H1 (cell line): Measurements from ENCODE around the gene HS3ST5. TPM values are rescaled to one million over a fixed set of nuclear protein-coding genes. Genes with fewer than 3 reads are reported as not detected.

ENCODE experiments used
- CTCF ChIA-PET: fragments of 300-600 bp; sonication (Branson Sonifier 250); formaldehyde crosslinking; loops from one replicate; lab custom pipeline; 2021; ENCODE audit not compliant: partially characterized antibody; lab: Charles Lee
- POLR2A ChIA-PET: fragments of 300-600 bp; sonication (Branson Sonifier 250); formaldehyde crosslinking; loops from one replicate; lab custom pipeline; 2021; ENCODE audit warnings: inconsistent platforms; ENCODE audit not compliant: partially characterized antibody; lab: Charles Lee
- DNase-seq, 2 experiments: peaks; one replicate each; pipeline versions ENCODE4 v3.0.0 to v3.0.0-alpha.2; 2010 to 2022; ENCODE audit warnings: low spot score in 2 of 2, low read depth in 1 of 2, mixed read lengths in 1 of 2
- FAIRE-seq: peaks from 2 replicates; lab custom pipeline; 2011; peaks lifted over from hg19 to GRCh38; lab: Jason Lieb, UNC
- H2AFZ ChIP-seq: 2 replicates; pipeline ENCODE4 v1.8.1; 2012; ENCODE audit warnings: low read length, inconsistent platforms
- H2AK5ac ChIP-seq: 2 replicates; pipeline ENCODE4 v1.6.1; 2013; ENCODE audit warnings: low read depth, low read length
- H2BK120ac ChIP-seq: replicated peaks from 2 replicates; pipeline ENCODE3; 2013; ENCODE audit warnings: low read depth, low read length, inconsistent platforms
- H2BK12ac ChIP-seq: 2 replicates; pipeline ENCODE4 v1.6.1; 2013; ENCODE audit warnings: low read depth, low read length
- H2BK15ac ChIP-seq: 2 replicates; pipeline ENCODE4 v1.6.1; 2013; ENCODE audit warnings: low read length
- H2BK20ac ChIP-seq: 2 replicates; pipeline ENCODE4 v1.6.1; 2013; ENCODE audit warnings: low read length
- H2BK5ac ChIP-seq: 2 replicates; pipeline ENCODE4 v1.6.1; 2013; ENCODE audit warnings: low read depth, low read length
- H3K14ac ChIP-seq: 2 replicates; pipeline ENCODE4 v1.6.1; 2013; ENCODE audit warnings: inconsistent platforms; ENCODE audit not compliant: insufficient read length
- H3K18ac ChIP-seq: 2 replicates; pipeline ENCODE4 v1.6.1; 2013; ENCODE audit warnings: low read length; ENCODE audit errors: extremely low read depth
- H3K23ac ChIP-seq: 2 replicates; pipeline ENCODE4 v1.6.1; 2013; ENCODE audit warnings: inconsistent platforms; ENCODE audit not compliant: insufficient read length
- H3K23me2 ChIP-seq: 2 replicates; pipeline ENCODE4 v1.6.1; 2013; ENCODE audit warnings: low read depth, low read length
- H3K27ac ChIP-seq: 2 replicates; pipeline ENCODE4 v1.6.1; 2011; ENCODE audit warnings: low read depth, low read length, inconsistent platforms
- H3K27me3 ChIP-seq, 4 experiments: replicated peaks in 1 of 4; 1 replicate in 1 of 4; 2 replicates in 3 of 4; pipeline versions ENCODE4 v1.6.1 to v1.8.1; 2011 to 2013; ENCODE audit warnings: low read length in 3 of 4, mild to moderate bottlenecking in 3 of 4, inconsistent platforms in 2 of 4, mixed read lengths in 2 of 4, moderate library complexity in 1 of 4; ENCODE audit not compliant: control insufficient read depth in 3 of 4, insufficient read depth in 3 of 4; ENCODE audit errors: extremely low read depth in 1 of 4
- H3K36me3 ChIP-seq, 4 experiments: 2 replicates each; pipeline versions ENCODE4 v1.6.1 to v1.8.1; 2011 to 2013; ENCODE audit warnings: mild to moderate bottlenecking in 4 of 4, low read length in 3 of 4, moderate library complexity in 2 of 4, control low read depth in 1 of 4, inconsistent platforms in 1 of 4; ENCODE audit not compliant: insufficient read depth in 4 of 4, control insufficient read depth in 2 of 4
- H3K4ac ChIP-seq: replicated peaks from 2 replicates; pipeline ENCODE3; 2013; ENCODE audit warnings: low read length, low read depth, mixed read lengths, inconsistent platforms; ENCODE audit not compliant: insufficient read length
- H3K4me1 ChIP-seq, 4 experiments: replicated peaks in 1 of 4; 1 replicate in 1 of 4; 2 replicates in 3 of 4; pipeline versions ENCODE4 v1.6.1 to v1.8.1; 2011 to 2013; ENCODE audit warnings: low read length in 3 of 4, inconsistent platforms in 2 of 4, mixed read lengths in 1 of 4; ENCODE audit not compliant: insufficient read depth in 4 of 4, control insufficient read depth in 3 of 4
- H3K4me2 ChIP-seq, 2 experiments: 2 replicates each; pipeline versions ENCODE4 v1.6.1 to v1.8.1; 2011 to 2013; ENCODE audit warnings: low read depth in 2 of 2, low read length in 2 of 2, control low read depth in 1 of 2, inconsistent platforms in 1 of 2, mild to moderate bottlenecking in 1 of 2; ENCODE audit not compliant: insufficient read depth in 1 of 2
- H3K4me3 ChIP-seq, 4 experiments: fragments of 200-600, 300-600 bp in 1 of 4; sonication (generic), shearing (Covaris generic), sonication (Bioruptor Twin) in 1 of 4; 2 replicates each; pipeline versions ENCODE4 v1.5.1 to v1.8.1; 2011 to 2016; ENCODE audit warnings: low read length in 4 of 4, low read depth in 3 of 4, control low read depth in 2 of 4, inconsistent platforms in 2 of 4, mild to moderate bottlenecking in 2 of 4, mixed read lengths in 1 of 4, moderate library complexity in 1 of 4; ENCODE audit not compliant: insufficient read depth in 2 of 4; ENCODE audit errors: extremely low read depth in 1 of 4
- H3K56ac ChIP-seq: replicated peaks from 2 replicates; pipeline ENCODE3; 2013; ENCODE audit warnings: low read depth, mild to moderate bottlenecking, mixed read lengths, low read length, inconsistent platforms; ENCODE audit not compliant: insufficient read length
- H3K79me1 ChIP-seq: 2 replicates; pipeline ENCODE4 v1.6.1; 2013; ENCODE audit warnings: low read depth, low read length, control low read depth
- H3K79me2 ChIP-seq, 2 experiments: 2 replicates each; pipeline versions ENCODE4 v1.6.1 to v1.8.1; 2012 to 2013; ENCODE audit warnings: low read length in 2 of 2, mild to moderate bottlenecking in 2 of 2, inconsistent platforms in 1 of 2; ENCODE audit not compliant: insufficient read depth in 2 of 2, control insufficient read depth in 1 of 2
- H3K9ac ChIP-seq, 4 experiments: replicated peaks in 1 of 4; 1 replicate in 1 of 4; 2 replicates in 3 of 4; pipeline versions ENCODE4 v1.6.1 to v1.8.1; 2011 to 2013; ENCODE audit warnings: low read depth in 3 of 4, low read length in 3 of 4, control low read depth in 2 of 4, mild to moderate bottlenecking in 2 of 4, moderate library complexity in 2 of 4, inconsistent platforms in 1 of 4; ENCODE audit errors: extremely low read depth in 1 of 4
- H3K9me3 ChIP-seq, 2 experiments: 2 replicates each; pipeline versions ENCODE4 v1.6.1 to v1.8.1; 2012 to 2013; ENCODE audit warnings: mild to moderate bottlenecking in 2 of 2, moderate library complexity in 2 of 2, control low read depth in 1 of 2, inconsistent platforms in 1 of 2, low read depth in 1 of 2, low read length in 1 of 2, mixed read lengths in 1 of 2; ENCODE audit not compliant: insufficient read depth in 2 of 2
- H4K20me1 ChIP-seq, 2 experiments: replicated peaks in 1 of 2; 2 replicates each; pipeline versions ENCODE3 to v1.8.1; 2011 to 2013; ENCODE audit warnings: inconsistent platforms in 2 of 2, low read length in 2 of 2, mild to moderate bottlenecking in 1 of 2; ENCODE audit not compliant: insufficient read depth in 2 of 2, control insufficient read depth in 1 of 2
- H4K5ac ChIP-seq: 2 replicates; pipeline ENCODE4 v1.6.1; 2013; ENCODE audit warnings: low read length, low read depth, mixed read lengths, inconsistent platforms; ENCODE audit not compliant: insufficient read length
- H4K8ac ChIP-seq: 2 replicates; pipeline ENCODE4 v1.8.0; 2013; ENCODE audit warnings: mild to moderate bottlenecking, moderate library complexity, low read length, inconsistent platforms; ENCODE audit not compliant: insufficient read depth; ENCODE audit errors: extremely low read depth
- H4K91ac ChIP-seq: replicated peaks from 2 replicates; pipeline ENCODE3; 2013; ENCODE audit warnings: low read length, mixed read lengths, inconsistent platforms; ENCODE audit not compliant: insufficient read length
- CHD1 ChIP-seq: IDR thresholded peaks from 2 replicates; pipeline ENCODE4 v1.6.1; 2012; ENCODE audit warnings: low read depth, low read length, improper control_type of control experiment
- CHD2 ChIP-seq: IDR thresholded peaks from 2 replicates; pipeline ENCODE4 v1.6.1; 2012; ENCODE audit warnings: low read length, improper control_type of control experiment
- GABPA ChIP-seq: IDR thresholded peaks from 2 replicates; pipeline ENCODE4 v1.6.1; 2011; ENCODE audit warnings: mild to moderate bottlenecking, low read length, moderate library complexity, borderline replicate concordance; ENCODE audit not compliant: insufficient read depth
- GTF2F1 ChIP-seq: IDR thresholded peaks from 2 replicates; pipeline ENCODE4 v1.6.1; 2012; ENCODE audit warnings: low read depth, low read length, improper control_type of control experiment, borderline replicate concordance
- JUND ChIP-seq: IDR thresholded peaks from 2 replicates; pipeline ENCODE4 v1.6.1; 2011; ENCODE audit warnings: mild to moderate bottlenecking, improper control_type of control experiment, low read length
- MAFK ChIP-seq: IDR thresholded peaks from 2 replicates; pipeline ENCODE4 v1.6.1; 2012; ENCODE audit warnings: low read depth, mild to moderate bottlenecking, improper control_type of control experiment, low read length
- NANOG ChIP-seq: IDR thresholded peaks from 2 replicates; pipeline ENCODE4 v1.6.1; 2011; ENCODE audit warnings: low read length, low read depth, mild to moderate bottlenecking, inconsistent platforms; ENCODE audit not compliant: insufficient read depth, poor library complexity, severe bottlenecking
- RXRA ChIP-seq: IDR thresholded peaks from 2 replicates; pipeline ENCODE4 v1.6.1; 2011; ENCODE audit warnings: low read depth, mild to moderate bottlenecking, low read length, moderate library complexity; ENCODE audit not compliant: insufficient read depth
- WGBS, 2 experiments: shearing (Covaris generic) in 1 of 2; methylation state at CpG; one replicate each; pipeline versions ENCODE4 v1.1.6 to v1.1.7; 2013 to 2015; ENCODE audit warnings: low lambda C conversion rate in 2 of 2, mixed read lengths in 2 of 2, inconsistent platforms in 1 of 2, low coverage in 1 of 2, missing lambda C conversion rate in 1 of 2; ENCODE audit not compliant: insufficient replicate concordance in 2 of 2, insufficient coverage in 1 of 2, insufficient read length in 1 of 2; ENCODE audit errors: extremely low coverage in 1 of 2, missing lambda C conversion rate in 1 of 2; 5-methylcytosine and 5-hydroxymethylcytosine counted together
- polyA plus RNA-seq, 7 experiments: library from polyadenylated mRNA; depleted of rRNA in 3 of 7; stranded (reverse) in 5 of 7; unstranded in 2 of 7; fragments of >200 nt in 5 of 7; fragments of 200-250 nt in 2 of 7; gene quantifications; 1 replicate in 5 of 7; 2 replicates in 1 of 7; 4 replicates in 1 of 7; pipeline versions ENCODE4 v1.2.1 to v1.2.3, GENCODE V29; 2011 to 2013; ENCODE audit warnings: missing spikeins in 2 of 7, mixed read lengths in 2 of 7
- total RNA-seq: library from RNA; stranded (reverse); fragmentation: NEBNext Ultra II Directional; extraction: Animal tissue kit (Norgen Biotek cat#: 25700); gene quantifications from 2 replicates; pipeline ENCODE4 v1.2.1, GENCODE V29; 2021

Gene HS3ST5
- total and polyA plus RNA-seq, 2 of the 8 experiments (the other 6 are each of a cell fraction or from before 2014, with no cell fraction given): 1.2 to 9.9 TPM

DNA sequence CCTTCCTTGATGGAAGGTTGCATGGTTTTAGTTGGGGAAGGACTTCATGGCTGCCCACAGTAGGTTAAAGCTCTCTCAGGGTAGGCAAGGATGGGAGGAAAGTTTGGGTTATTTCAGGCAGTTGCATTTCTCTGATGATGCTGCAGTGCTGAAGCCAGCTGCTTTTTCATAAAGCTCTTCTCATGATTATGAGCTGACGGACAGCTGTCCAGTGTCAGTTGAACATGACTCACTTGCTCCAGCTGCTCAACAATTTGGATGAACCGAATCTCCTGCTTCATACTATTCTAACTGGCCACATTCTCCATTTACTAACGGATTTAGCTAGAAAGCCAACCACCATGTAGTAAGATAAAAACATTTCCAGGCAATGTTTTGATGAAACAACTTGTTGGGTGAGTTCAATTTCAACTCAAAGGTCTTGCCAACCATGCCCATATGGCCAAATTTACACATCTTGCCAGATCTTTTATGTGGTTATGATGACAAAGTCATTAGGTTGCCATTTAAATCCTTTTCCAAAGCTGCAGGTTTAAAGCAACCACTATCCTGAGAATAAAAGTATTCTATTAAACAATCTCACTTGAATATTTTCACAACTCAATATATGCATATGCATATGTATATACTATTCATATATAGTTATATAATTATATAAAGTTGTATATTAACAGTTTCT, 125.9 kb downstream of the HS3ST5 start:
- Histone ChIP-seq H3K9ac (no peak overlapping the region), H3K27ac (no peak overlapping the region), H2AK5ac (no peak overlapping the region), H4K91ac (no peak overlapping the region), H3K4me3 (no peak overlapping the region), H3K79me1 (no peaks in the 10 kb centered on the region), H4K5ac (no peak overlapping the region), H3K23ac (no peak overlapping the region), H3K4me1 (peaks cover 0 to 4% (median under 1%) of the 10 kb centered on the region in 4 experiments; a peak in 3 of 7 replicates), H3K4me2 (no peak overlapping the region), H3K56ac (no peak overlapping the region), H3K36me3 (peaks cover 0 to 9% (median 0%) of the 10 kb centered on the region in 4 experiments; a peak in 1 of 8 replicates), H3K14ac (no peak overlapping the region), H3K18ac (no peak overlapping the region), H2BK5ac (no peak overlapping the region), H2BK12ac (peak overlapping the region; percentile 18; the same call in 1 of the 2 replicates), H4K20me1 (no peaks in the 10 kb centered on the region), H4K8ac (no peak overlapping the region), H2BK120ac (no peak overlapping the region), H2BK20ac (no peak overlapping the region), H3K79me2 (no peaks in the 10 kb centered on the region), H3K4ac (no peak overlapping the region), H3K23me2 (no peaks in the 10 kb centered on the region), H2BK15ac (no peak overlapping the region), H2AFZ (no peak overlapping the region), H3K9me3 (no peaks in the 10 kb centered on the region), H3K27me3 (no peaks in the 10 kb centered on the region)
- POLR2A ChIA-PET: no interaction called here
- DNase-seq (no peak), FAIRE-seq (no peak)
- WGBS, 2 experiments: 84% methylated on average over 3 of the region's 3 CpGs; no CpG with 5 or more reads in 1 of the 2 experiments
- CTCF ChIA-PET: no interaction called here
- TF ChIP-seq GTF2F1: no peak
- no peak for TF ChIP-seq NANOG
- TF ChIP-seq GABPA: no peak
- TF ChIP-seq RXRA: no peak
- TF ChIP-seq CHD2: no peak
- TF ChIP-seq MAFK: no peak
- TF ChIP-seq CHD1: no peak
- no peak for TF ChIP-seq JUND
